Effector memory CD8-positive, alpha-beta T cell (primary cell): ENCODE results near the gene ANGEL1.
A peak's percentile ranks its signal among the peaks of the same experiment; 100 is the strongest.

ENCODE experiments used
- ATAC-seq: fragments of 150-1000 bp; cut with Tn5 transposase; replicated peaks from 2 replicates; pipeline ENCODE4 v1.10.0; 2021; ENCODE audit warnings: mild to moderate bottlenecking, moderate library complexity
- DNase-seq, 3 experiments: peaks; one replicate each; pipeline ENCODE4 v3.0.0; 2021
- H3K27ac Mint-ChIP-seq, 2 donors: one replicate each; pipeline ENCODE4 v1.8.0; 2022; ENCODE audit warnings: mild to moderate bottlenecking in 2 of 2, mixed read lengths in 2 of 2, moderate library complexity in 2 of 2
- H3K27me3 Mint-ChIP-seq, 2 donors: one replicate each; pipeline ENCODE4 v1.8.0; 2022; ENCODE audit warnings: mixed read lengths in 2 of 2
- H3K36me3 Mint-ChIP-seq: one replicate; pipeline ENCODE4 v1.8.0; 2022; ENCODE audit warnings: mild to moderate bottlenecking, moderate library complexity, mixed read lengths; ENCODE audit not compliant: insufficient read depth
- H3K4me1 Mint-ChIP-seq, 2 donors: one replicate each; pipeline ENCODE4 v1.8.0; 2022; ENCODE audit warnings: low read depth in 2 of 2, mixed read lengths in 2 of 2
- H3K4me3 Mint-ChIP-seq, 2 donors: one replicate each; pipeline ENCODE4 v1.8.0; 2022; ENCODE audit warnings: mild to moderate bottlenecking in 2 of 2, mixed read lengths in 2 of 2, moderate library complexity in 2 of 2
- H3K9me3 Mint-ChIP-seq, 2 donors: one replicate each; pipeline ENCODE4 v1.8.0; 2022; ENCODE audit warnings: mixed read lengths in 2 of 2

ANGEL1 gene

DNA sequence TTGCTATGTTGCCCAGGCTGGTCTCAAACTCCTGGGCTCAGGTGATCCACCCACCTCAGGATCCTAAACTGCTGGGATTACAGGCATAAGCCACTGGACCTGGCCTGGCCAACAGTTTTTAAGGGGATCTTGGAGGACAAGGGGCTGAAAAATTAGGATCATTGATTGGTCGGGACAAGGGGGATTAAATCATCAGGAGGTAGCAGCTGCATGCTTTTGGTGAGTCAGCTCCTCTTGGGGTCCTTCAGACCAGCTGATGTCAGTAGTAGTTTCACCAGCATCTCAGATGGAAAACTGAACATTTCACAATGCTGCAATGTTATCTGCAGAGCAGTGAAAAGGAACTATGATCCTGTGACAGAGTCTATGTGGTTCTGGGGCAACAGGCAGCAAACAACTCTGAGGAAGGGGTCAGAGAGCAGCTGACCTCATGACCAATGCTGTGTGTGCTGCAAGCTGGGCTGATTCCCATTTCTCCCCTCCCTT, 19.9 kb upstream of the ANGEL1 start:
- DNase-seq (no peak), ATAC-seq (no peak)
- Mint-ChIP-seq H3K27ac (no peak overlapping the region), H3K27me3 (peaks cover 20 to 52% of the 10 kb centered on the region in 2 donors), H3K9me3 (no peaks in the 10 kb centered on the region), H3K4me3 (no peak overlapping the region), H3K36me3 (peaks cover 4% of the 10 kb centered on the region), H3K4me1 (no peaks in the 10 kb centered on the region)

GRCh38 chr14:76830556-76830955, 17.9 kb upstream of the ANGEL1 start:
- Mint-ChIP-seq H3K27me3 (peaks cover 13 to 41% of the 10 kb centered on the region in 2 donors), H3K36me3 (peaks cover 4% of the 10 kb centered on the region), H3K27ac (no peak overlapping the region), H3K4me1 (no peaks in the 10 kb centered on the region), H3K9me3 (no peaks in the 10 kb centered on the region), H3K4me3 (no peak overlapping the region)
- DNase-seq (no peak), ATAC-seq (no peak)

DNA sequence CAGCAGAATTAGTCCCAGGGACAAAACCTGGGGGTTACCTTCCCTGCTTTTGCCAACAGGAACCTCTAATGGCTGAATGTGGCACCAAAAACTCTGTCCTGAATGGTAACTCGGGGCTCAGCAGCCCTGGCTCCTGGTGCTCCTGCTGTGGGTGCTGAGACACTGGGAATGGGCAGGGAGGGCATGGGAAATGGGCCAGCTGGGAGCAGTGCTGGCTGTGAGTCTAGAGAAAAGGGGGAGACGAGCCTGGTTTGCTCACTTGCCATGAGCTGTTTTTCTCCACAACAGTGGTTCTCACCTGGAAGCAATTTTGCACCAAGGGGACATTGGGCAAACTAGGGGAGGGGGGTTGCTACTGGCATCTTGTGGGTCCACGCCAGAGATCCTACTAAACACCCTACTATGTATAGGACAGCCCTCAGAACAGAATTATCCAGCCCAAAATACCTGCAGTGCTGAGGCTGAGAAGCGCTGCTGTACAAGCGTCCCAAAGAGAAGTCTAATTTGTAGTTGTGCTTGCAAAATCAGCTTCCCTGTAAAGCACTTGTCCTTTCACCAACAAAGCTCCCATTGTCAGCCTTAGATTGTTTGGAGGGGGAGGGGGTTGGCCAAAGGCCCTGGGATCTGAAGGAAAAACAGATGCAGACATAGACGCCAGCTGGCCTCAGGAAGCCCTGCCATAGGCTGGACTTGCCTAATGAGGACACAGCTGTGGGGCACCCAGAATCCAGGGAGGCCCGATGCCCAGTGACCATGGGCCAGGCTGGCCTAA, 17.2 kb upstream of the ANGEL1 start:
- Mint-ChIP-seq H3K9me3 (no peaks in the 10 kb centered on the region), H3K4me3 (no peak overlapping the region), H3K27me3 (peaks cover 11 to 38% of the 10 kb centered on the region in 2 donors), H3K27ac (no peak overlapping the region), H3K4me1 (no peaks in the 10 kb centered on the region), H3K36me3 (no peaks in the 10 kb centered on the region)
- ATAC-seq: no peak
- no peak for DNase-seq

DNA sequence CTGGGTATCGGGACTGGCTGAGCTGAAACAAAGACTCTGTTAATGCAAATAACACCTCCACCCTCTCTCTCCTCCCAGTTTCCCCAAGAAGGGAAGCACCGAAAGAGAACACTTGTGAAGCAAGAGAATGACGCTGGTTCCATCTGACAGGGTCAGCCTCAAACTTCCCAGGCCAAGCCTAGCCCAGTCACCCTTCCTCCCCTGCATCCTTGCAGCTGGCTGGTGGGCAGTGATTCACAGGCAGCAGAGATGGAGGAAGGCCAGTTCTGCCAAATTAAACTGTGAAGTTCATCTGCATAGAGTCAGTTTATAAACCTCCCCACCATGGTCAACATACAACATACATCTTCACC, 16.3 kb upstream of the ANGEL1 start:
- H3K9me3 Mint-ChIP-seq: no peaks in the 10 kb centered on the region
- no peaks in the 10 kb centered on the region for H3K4me1 Mint-ChIP-seq
- H3K36me3 Mint-ChIP-seq: no peaks in the 10 kb centered on the region
- no peak for DNase-seq
- no peak overlapping the region for H3K4me3 Mint-ChIP-seq
- H3K27me3 Mint-ChIP-seq: peaks cover 2 to 30% of the 10 kb centered on the region in 2 donors
- H3K27ac Mint-ChIP-seq: no peak overlapping the region
- ATAC-seq: no peak

DNA sequence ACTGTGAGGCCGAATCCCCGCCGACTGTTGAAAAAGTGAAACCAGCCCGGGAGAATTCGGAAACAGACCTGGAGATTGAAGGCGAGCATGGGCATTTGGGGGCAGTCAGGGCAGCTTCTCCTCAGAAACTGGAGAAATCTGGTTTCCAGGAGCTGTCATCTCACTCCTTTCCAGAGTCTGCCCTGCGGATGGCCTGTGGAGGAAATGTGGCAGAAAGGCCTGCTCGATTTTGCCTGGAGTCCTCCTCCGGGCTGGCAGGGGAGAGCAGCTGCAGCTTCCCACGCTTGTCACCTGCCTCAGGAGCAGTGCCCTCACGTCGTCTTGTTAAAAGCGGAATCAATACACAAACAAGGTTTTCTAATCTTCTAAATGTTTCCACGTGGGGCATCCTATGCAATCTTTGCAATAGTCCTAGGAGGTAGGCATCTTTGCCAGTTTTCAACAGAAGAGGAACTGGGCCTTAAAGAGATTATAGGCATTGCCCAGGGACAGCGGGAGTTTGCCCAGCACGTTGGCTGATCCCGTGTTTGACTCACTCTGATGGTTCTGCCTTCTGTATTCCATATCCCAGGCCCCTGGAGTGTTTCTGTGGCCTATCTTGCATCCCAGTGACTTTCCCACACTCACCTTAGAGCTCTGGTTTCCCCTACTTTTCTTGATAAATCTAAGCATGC, 15.8 kb upstream of the ANGEL1 start:
- peaks cover 0 to 29% of the 10 kb centered on the region in 2 donors for H3K27me3 Mint-ChIP-seq
- no peaks in the 10 kb centered on the region for H3K9me3 Mint-ChIP-seq

GRCh38 chr14:76827696-76828296, 15.1 kb upstream of the ANGEL1 start:
- no peak for DNase-seq
- Mint-ChIP-seq H3K27ac (no peak overlapping the region), H3K27me3 (peaks cover 5 to 23% of the 10 kb centered on the region in 2 donors), H3K36me3 (no peaks in the 10 kb centered on the region), H3K4me1 (no peaks in the 10 kb centered on the region), H3K9me3 (no peaks in the 10 kb centered on the region), H3K4me3 (no peak overlapping the region)
- no peak for ATAC-seq

More for the DNA sequence above, 15.8 kb upstream of the ANGEL1 start:
- ATAC-seq (no peak), DNase-seq (no peak)
- no peak overlapping the region for H3K27ac Mint-ChIP-seq
- H3K36me3 Mint-ChIP-seq: no peaks in the 10 kb centered on the region
- H3K4me1 Mint-ChIP-seq: no peaks in the 10 kb centered on the region
- H3K4me3 Mint-ChIP-seq: no peak overlapping the region

GRCh38 chr14:76826122-76826521, 13.4 kb upstream of the ANGEL1 start, which contains the start of gene LRRC74A:
Gene LRRC74A (plus strand): TSS chr14:76826408. CDS start chr14:76826698, 290 bp downstream.
- peaks cover 7 to 22% of the 10 kb centered on the region in 2 donors for H3K27me3 Mint-ChIP-seq
- H3K27ac Mint-ChIP-seq: no peak within 1 kb of the TSS
- H3K4me3 Mint-ChIP-seq: no peak within 1 kb of the TSS
- H3K9me3 Mint-ChIP-seq: no peaks in the 10 kb centered on the region
- no peaks in the 10 kb centered on the region for H3K4me1 Mint-ChIP-seq
- DNase-seq (no peak), ATAC-seq (no peak)
- H3K36me3 Mint-ChIP-seq: no peaks in the 10 kb centered on the region

GRCh38 chr14:76820700-76821099, 8.0 kb upstream of the ANGEL1 start:
- Mint-ChIP-seq H3K4me3 (no peak overlapping the region), H3K9me3 (no peaks in the 10 kb centered on the region), H3K27ac (no peak overlapping the region), H3K27me3 (peaks cover 0 to 21% of the 10 kb centered on the region in 2 donors), H3K4me1 (no peaks in the 10 kb centered on the region), H3K36me3 (no peaks in the 10 kb centered on the region)
- DNase-seq (no peak), ATAC-seq (no peak)

GRCh38 chr14:76814726-76815645, 2.3 kb upstream of the ANGEL1 start:
- Mint-ChIP-seq H3K4me1 (peaks cover 18 to 24% of the 10 kb centered on the region in 2 donors), H3K9me3 (no peaks in the 10 kb centered on the region), H3K27me3 (peaks cover 0 to 6% of the 10 kb centered on the region in 2 donors), H3K36me3 (peaks cover 16% of the 10 kb centered on the region), H3K4me3 (no peak overlapping the region), H3K27ac (no peak overlapping the region)
- DNase-seq (no peak), ATAC-seq (no peak)

- H3K9me3 Mint-ChIP-seq: no peaks in the 10 kb centered on the region
- H3K36me3 Mint-ChIP-seq: peaks cover 22% of the 10 kb centered on the region
- H3K4me1 Mint-ChIP-seq: peaks cover 22 to 27% of the 10 kb centered on the region in 2 donors
- H3K27me3 Mint-ChIP-seq: no peaks in the 10 kb centered on the region
- no peak for ATAC-seq
- peak overlapping the region; percentile 95 to 96 for H3K4me3 Mint-ChIP-seq
- no peak for DNase-seq
- H3K27ac Mint-ChIP-seq: peak overlapping the region; percentile 93 to 94
Measured at GRCh38 chr14:76812093-76812421, 625 bp downstream of the ANGEL1 start.

- peaks cover 27% of the 10 kb centered on the region for H3K36me3 Mint-ChIP-seq
- peak overlapping the region; percentile 93 to 94 for H3K27ac Mint-ChIP-seq
- DNase-seq (no peak), ATAC-seq (no peak)
- H3K27me3 Mint-ChIP-seq: no peaks in the 10 kb centered on the region
- peak overlapping the region; percentile 95 to 96 for H3K4me3 Mint-ChIP-seq
- H3K4me1 Mint-ChIP-seq: peaks cover 22 to 27% of the 10 kb centered on the region in 2 donors
- H3K9me3 Mint-ChIP-seq: no peaks in the 10 kb centered on the region
Measured at GRCh38 chr14:76811561-76811960, 1.1 kb downstream of the ANGEL1 start.

GRCh38 chr14:76810953-76811400, 1.7 kb downstream of the ANGEL1 start:
- peak overlapping the region; percentile 93 to 94 for H3K27ac Mint-ChIP-seq
- H3K4me3 Mint-ChIP-seq: peak overlapping the region; percentile 95 to 96
- H3K36me3 Mint-ChIP-seq: peaks cover 28% of the 10 kb centered on the region
- ATAC-seq (no peak), DNase-seq (peak in 2 of 3 experiments; percentile 6)
- H3K9me3 Mint-ChIP-seq: no peaks in the 10 kb centered on the region
- no peaks in the 10 kb centered on the region for H3K27me3 Mint-ChIP-seq
- H3K4me1 Mint-ChIP-seq: peaks cover 22 to 27% of the 10 kb centered on the region in 2 donors

DNA sequence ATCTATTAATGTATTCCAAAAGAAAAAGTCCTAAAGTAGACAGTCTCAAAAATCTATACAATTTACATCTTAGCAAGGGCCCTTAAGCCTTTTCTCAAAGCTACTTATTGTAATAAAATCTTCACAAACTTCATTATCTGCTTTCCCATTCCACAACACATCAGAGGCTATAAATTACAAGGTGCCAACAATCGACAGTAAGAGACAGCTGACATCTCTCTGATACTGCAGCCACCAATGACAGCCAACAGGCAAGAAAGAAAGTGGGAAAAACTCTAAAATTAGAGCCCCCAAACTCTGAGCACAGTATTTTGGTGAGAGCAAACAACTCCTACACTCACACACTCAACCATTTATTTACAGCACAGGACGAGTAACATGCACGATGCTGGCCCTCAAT, 2.2 kb downstream of the ANGEL1 start:
- H3K36me3 Mint-ChIP-seq: peaks cover 28% of the 10 kb centered on the region
- no peaks in the 10 kb centered on the region for H3K27me3 Mint-ChIP-seq
- H3K27ac Mint-ChIP-seq: peak overlapping the region in 1 of 2 donors; percentile 94
- peak overlapping the region; percentile 95 to 96 for H3K4me3 Mint-ChIP-seq
- peaks cover 22 to 27% of the 10 kb centered on the region in 2 donors for H3K4me1 Mint-ChIP-seq
- no peaks in the 10 kb centered on the region for H3K9me3 Mint-ChIP-seq
- DNase-seq (no peak), ATAC-seq (no peak)
